Hepatocyte (in vitro differentiated cells): Measurements from ENCODE around the gene HAT1.

ENCODE experiments used
- CTCF ChIP-seq: fragments of 200-600 bp; sonication (generic); IDR thresholded peaks from 2 replicates; pipeline ENCODE4 v1.5.1; 2016; ENCODE audit warnings: antibody characterized with exemption, mild to moderate bottlenecking; ENCODE audit not compliant: poor library complexity
- EZH2 ChIP-seq: fragments of 200-600 bp; sonication (generic); IDR thresholded peaks from 2 replicates; pipeline ENCODE4 v1.6.1; 2016; ENCODE audit warnings: antibody characterized with exemption, mild to moderate bottlenecking, borderline replicate concordance
- EZH2phosphoT487 ChIP-seq: fragments of 200-600 bp; sonication (generic); IDR thresholded peaks from one replicate; pipeline ENCODE4 v1.6.1; 2018; ENCODE audit warnings: antibody characterized with exemption, mild to moderate bottlenecking, low read depth, moderate library complexity; ENCODE audit not compliant: unreplicated experiment, severe bottlenecking

- no peak for TF ChIP-seq CTCF
- no peak for TF ChIP-seq EZH2phosphoT487
- TF ChIP-seq EZH2 = no peak
Observed at GRCh38 chr2:171965661-171966060, 43.4 kb downstream of the HAT1 start.
